ENCODE measurements around the gene SLC24A3. TPM values are rescaled to one million over a fixed set of nuclear protein-coding genes. Genes with fewer than 3 reads are reported as not detected.

The SLC24A3 gene
- total and polyA plus RNA-seq, 4 donors, result 1.9 to 8.4 (median 5.8) TPM

- DNase-seq (no peak), ATAC-seq (ENCODE audit: insufficient read depth, low FRiP score) (no peak)
- H3K9me3 ChIP-seq (ENCODE audit: control insufficient read depth in 4 of 4, insufficient read depth in 3 of 4, low read length in 3 of 4), result peaks cover 0 to 2% (median 0%) of the 10 kb centered on the region in 4 donors
- H3K36me3 ChIP-seq (ENCODE audit: control insufficient read depth in 4 of 4, insufficient read depth in 4 of 4, low read length in 4 of 4), result peaks cover 0 to 4% (median 2%) of the 10 kb centered on the region in 4 donors
- no peak overlapping the region for H3K9ac ChIP-seq (ENCODE audit: insufficient read depth in 1 of 2, low read length in 2 of 2)
- H3K4me1 ChIP-seq (ENCODE audit: control insufficient read depth in 5 of 5, insufficient read depth in 5 of 5, low read length in 5 of 5), result peaks cover 0 to 1% (median 0%) of the 10 kb centered on the region in 5 donors
- no peak overlapping the region for H3K27ac ChIP-seq (ENCODE audit: low read depth in 1 of 2, low read length in 1 of 2)
- no peaks in the 10 kb centered on the region for H3K27me3 ChIP-seq (ENCODE audit: control insufficient read depth in 3 of 3, insufficient read depth in 3 of 3, low read length in 2 of 3)
- H3K4me3 ChIP-seq, result no peak overlapping the region
- WGBS, 2 donors, result 90 to 95% methylated on average over 4 of the region's 4 CpGs
- no peak for TF ChIP-seq CTCF (IDR thresholded peaks at IDR 0.05; ENCODE audit: control extremely low read depth, extremely low read depth)
Measured at GRCh38 chr20:19696620-19697019, 484.2 kb downstream of the SLC24A3 start.

- Histone ChIP-seq H3K9me3 (ENCODE audit: control insufficient read depth in 4 of 4, insufficient read depth in 3 of 4, low read length in 3 of 4) (peaks cover 0 to 2% (median 1%) of the 10 kb centered on the region in 4 donors), H3K36me3 (ENCODE audit: control insufficient read depth in 4 of 4, insufficient read depth in 4 of 4, low read length in 4 of 4) (peaks cover 0 to 4% (median 2%) of the 10 kb centered on the region in 4 donors), H3K4me1 (ENCODE audit: control insufficient read depth in 5 of 5, insufficient read depth in 5 of 5, low read length in 5 of 5) (peaks cover 0 to 1% (median 0%) of the 10 kb centered on the region in 5 donors), H3K27ac (ENCODE audit: low read depth in 1 of 2, low read length in 1 of 2) (no peak overlapping the region), H3K4me3 (no peak overlapping the region), H3K27me3 (ENCODE audit: control insufficient read depth in 3 of 3, insufficient read depth in 3 of 3, low read length in 2 of 3) (no peaks in the 10 kb centered on the region), H3K9ac (ENCODE audit: insufficient read depth in 1 of 2, low read length in 2 of 2) (no peak overlapping the region)
- no peak for DNase-seq
- 96 to 100% methylated on average over 2 of the region's 2 CpGs for WGBS, 2 donors
- ATAC-seq (ENCODE audit: insufficient read depth, low FRiP score), result no peak
- no peak for TF ChIP-seq CTCF (IDR thresholded peaks at IDR 0.05; ENCODE audit: control extremely low read depth, extremely low read depth)
Measured at GRCh38 chr20:19697415-19697814, 485.0 kb downstream of the SLC24A3 start.

GRCh38 chr20:19699180-19699971 lies 486.9 kb downstream of the SLC24A3 start:
- Histone ChIP-seq H3K9ac (ENCODE audit: insufficient read depth in 1 of 2, low read length in 2 of 2) (no peak overlapping the region), H3K4me1 (ENCODE audit: control insufficient read depth in 5 of 5, insufficient read depth in 5 of 5, low read length in 5 of 5) (no peaks in the 10 kb centered on the region), H3K4me3 (no peak overlapping the region), H3K27me3 (ENCODE audit: control insufficient read depth in 3 of 3, insufficient read depth in 3 of 3, low read length in 2 of 3) (no peaks in the 10 kb centered on the region), H3K36me3 (ENCODE audit: control insufficient read depth in 4 of 4, insufficient read depth in 4 of 4, low read length in 4 of 4) (peaks cover 0 to 6% (median 0%) of the 10 kb centered on the region in 4 donors), H3K9me3 (ENCODE audit: control insufficient read depth in 4 of 4, insufficient read depth in 3 of 4, low read length in 3 of 4) (peaks cover 0 to 4% (median 1%) of the 10 kb centered on the region in 4 donors), H3K27ac (ENCODE audit: low read depth in 1 of 2, low read length in 1 of 2) (no peak overlapping the region)
- TF ChIP-seq CTCF (IDR thresholded peaks at IDR 0.05; ENCODE audit: control extremely low read depth, extremely low read depth), result no peak
- DNase-seq, result no peak
- 79 to 94% methylated on average over 4 of the region's 4 CpGs for WGBS, 2 donors
- no peak for ATAC-seq (ENCODE audit: insufficient read depth, low FRiP score)

Data from lung (tissue), 12 donors.